SIG-M5 treated with dmso at 0.1 percent for 504 hours (cell line): Measurements from ENCODE around the gene APLP1.
"Not testable (repeated sequence)": the region's sequence is repeated elsewhere in the genome, so short reads cannot be mapped to it uniquely, and the experiment has no call there.

Experiments used
- DNase-seq: peaks from one replicate; lab custom pipeline; 2025; ENCODE audit not compliant: unreplicated experiment; lab: John Stamatoyannopoulos, UW

APLP1 gene

GRCh38 chr19:35868172-35868822 lies at the start of gene APLP1:
APLP1 (plus strand) TSS chr19:35868574; CDS start chr19:35868637, 63 bp downstream.
- DNase-seq, result peak; percentile 45

GRCh38 chr19:35822579-35822978 lies 45.8 kb upstream of the APLP1 start:
- DNase-seq, result peak; percentile 76

DNA sequence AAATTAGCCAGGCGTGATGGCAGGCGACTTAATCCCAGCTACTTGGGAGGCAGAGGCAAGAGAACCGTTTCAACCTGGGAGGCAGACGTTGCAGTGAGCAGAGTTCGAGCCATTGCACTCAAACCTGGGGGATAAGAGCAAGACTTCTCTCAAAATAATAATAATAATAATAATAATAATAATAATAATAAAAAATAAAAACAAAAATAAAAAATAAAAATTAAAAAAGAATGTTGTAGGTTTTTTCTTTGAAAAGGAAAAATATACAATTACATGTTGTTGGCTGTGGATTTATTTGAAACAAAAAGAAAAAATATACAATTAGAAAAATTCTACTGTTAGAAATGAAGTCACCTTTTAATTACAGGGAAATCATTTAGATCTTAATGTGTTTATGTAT lies 44.2 kb upstream of the APLP1 start:
- DNase-seq, result no peak

- peak; percentile 27 for DNase-seq
These were observed 39.6 kb upstream of the APLP1 start for GRCh38 chr19:35828692-35829301.

DNA sequence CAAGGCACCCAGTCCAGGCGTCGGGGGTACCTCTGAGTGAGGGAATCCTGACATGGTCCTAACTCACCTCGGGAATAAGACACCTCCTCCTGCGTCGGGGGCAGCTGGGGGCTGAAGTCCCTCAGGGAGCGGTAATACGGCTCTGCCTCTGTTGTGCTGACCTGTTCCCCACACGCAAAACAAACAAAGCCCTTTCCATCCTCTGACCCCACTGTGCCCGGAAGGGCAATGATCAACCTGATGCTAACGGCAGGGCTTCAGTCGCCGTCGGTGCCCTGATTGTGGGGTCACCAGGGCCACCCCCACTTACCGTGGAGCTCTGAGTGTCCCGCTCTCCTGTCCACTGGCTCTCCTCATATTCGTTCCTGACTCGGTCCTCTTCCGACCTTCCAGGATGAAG lies 37.4 kb upstream of the APLP1 start:
- DNase-seq, result no peak

- DNase-seq, result no peak
These were observed 36.3 kb upstream of the APLP1 start for GRCh38 chr19:35832054-35832453.

GRCh38 chr19:35833972-35834371 lies 34.4 kb upstream of the APLP1 start:
- no peak for DNase-seq

DNA sequence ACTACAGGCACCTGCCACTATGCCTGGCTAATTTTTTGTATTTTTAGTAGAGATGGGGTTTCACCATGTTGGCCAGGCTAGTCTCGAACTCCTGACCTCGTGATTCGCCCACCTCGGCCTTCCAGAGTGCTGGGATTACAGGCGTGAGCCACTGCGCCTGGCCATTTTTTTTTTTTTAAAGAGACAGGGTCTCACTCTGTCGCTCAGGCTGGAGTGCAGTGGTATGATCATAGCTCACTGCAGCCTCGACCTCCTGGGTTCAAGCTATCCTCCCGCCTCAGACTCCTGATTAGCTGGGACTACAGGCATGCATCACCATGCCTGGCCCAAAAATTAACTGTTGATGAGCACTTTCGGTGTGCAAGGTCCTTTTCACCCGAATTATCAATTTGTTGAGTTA lies 32.3 kb upstream of the APLP1 start:
- not testable (repeated sequence) for DNase-seq

DNA sequence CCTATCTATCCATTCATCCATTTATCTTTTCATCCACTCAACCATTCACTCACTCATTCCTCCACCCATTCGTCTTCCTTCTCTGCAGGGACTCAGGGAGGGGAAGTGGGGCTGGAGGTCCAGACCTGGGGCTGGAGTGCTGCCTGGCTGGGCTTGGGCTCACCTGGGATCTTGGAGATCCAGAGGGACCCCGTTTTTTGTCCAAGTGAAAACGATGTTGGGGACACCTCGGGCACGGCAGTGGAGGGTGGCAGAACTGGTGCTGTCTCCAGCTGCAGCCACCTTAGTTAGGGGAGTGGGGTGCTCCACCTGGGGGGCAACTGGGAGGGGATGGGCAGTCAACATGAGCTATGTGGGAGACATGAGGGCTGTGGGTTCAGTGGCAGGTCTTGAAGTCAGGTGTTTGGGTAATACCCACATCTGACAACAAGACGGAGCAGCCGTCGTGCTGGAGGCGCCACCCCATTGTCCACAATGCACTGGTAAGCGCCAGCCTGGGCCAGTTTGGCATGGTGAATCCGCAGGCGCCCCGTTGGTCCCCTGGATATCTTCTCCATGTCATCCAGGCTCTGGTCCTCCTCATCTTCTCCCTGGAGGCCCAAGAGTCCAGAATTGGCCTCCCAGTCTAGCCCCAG lies 26.3 kb upstream of the APLP1 start:
- DNase-seq, result no peak

DNA sequence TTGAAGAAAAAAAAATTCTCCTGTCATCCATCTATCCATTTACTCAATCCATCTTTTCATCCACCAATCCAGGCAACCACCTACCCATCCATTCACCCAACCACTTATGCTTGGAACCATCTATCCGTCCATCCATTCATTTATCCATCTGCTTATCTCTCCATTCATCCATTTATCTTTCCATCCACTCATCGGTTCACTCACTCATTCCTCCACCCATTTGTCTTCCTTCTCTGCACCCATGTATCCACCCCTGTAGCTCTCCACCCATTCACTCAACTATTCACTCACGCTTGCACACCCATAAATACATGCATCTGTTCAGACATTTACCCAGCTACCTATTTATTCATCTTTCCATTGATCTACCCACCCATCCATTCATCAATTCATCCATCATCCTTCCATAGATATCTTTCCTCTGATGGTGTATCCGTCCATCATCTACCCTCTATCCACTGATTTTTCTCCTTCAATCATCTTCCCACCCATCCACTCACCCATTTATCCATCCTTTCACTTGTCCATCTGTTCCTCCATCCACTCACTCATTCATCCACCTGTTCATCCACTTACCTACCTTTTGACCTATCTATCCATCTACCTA lies 25.6 kb upstream of the APLP1 start:
- DNase-seq, result no peak

DNA sequence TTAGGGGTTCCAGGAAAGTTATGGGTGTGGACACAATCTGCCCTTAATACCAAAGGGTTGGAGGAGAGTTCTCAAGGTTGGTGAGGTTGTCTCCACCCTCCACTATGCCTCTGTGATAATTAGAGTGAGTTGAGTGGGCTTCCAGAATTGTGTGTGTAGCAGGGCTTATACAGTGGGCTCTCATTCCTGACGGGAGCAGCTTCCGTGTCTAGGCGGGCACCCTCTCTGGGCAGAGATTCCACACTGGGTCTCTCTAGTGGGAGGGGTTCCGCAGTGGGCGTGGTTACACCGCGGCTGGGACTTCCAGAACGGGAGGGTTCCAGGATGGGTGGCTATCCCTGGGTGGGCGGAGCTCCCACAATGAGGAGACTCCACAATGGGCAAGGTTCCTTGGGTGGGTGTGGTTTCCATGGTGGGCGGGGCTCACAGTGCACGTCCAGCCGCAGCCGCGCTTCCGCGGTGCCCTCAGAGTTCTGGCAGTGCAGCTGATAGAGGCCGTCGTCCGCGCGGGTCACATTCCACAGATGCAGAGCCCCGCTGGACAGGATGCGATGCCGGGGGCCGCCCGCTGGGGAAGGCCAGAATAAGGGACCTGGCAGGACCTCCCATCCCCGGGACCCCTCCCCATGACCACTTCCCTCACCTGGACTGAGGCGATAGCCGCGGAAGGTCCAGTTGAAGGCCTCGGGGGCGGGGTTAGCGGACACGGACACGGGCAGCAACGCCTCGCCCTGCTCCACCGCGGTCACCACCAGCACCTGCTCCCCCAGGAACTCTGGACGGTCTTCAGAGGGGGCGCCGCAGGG lies 24.5 kb upstream of the APLP1 start:
- DNase-seq, result no peak

DNA sequence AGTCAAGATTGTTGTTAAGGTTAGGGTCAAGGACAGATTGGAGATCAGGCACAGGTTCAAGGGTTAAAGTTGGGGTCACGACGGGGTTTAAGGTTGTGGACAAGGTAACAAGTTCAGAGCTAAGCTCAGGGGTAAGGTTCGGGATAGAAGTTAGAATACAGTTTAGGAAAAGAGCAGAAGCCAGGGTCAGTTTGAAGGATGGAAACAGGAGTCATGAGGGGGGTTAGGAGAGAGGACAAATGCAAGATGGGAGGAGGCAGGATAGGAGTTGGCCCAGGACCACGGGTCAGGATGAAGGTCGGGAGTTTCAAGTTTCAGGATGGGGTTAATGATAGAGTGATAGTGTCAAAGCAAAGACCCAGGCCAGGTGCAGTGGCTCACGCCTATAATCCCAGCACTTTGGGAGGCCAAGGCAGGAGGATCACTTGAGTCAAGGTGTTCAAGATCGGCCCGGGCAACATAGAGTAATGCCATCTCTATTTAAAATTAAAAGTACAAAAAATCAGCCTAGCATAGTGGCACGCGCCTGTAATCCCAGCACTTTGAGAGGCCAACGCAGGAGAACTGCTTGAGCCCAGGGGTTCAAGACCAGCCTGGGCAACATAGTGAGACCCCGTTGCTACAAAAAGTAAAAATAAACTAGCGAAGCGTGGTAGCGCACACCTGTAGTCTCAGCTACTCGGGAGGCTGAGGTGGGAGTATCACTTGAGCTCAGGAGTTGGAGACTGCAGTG lies 23.7 kb upstream of the APLP1 start:
- DNase-seq, result no peak

- no peak for DNase-seq
These were observed 22.9 kb upstream of the APLP1 start for GRCh38 chr19:35845215-35846037.

- no peak for DNase-seq
These were observed 22.2 kb upstream of the APLP1 start for GRCh38 chr19:35846038-35846668.

DNA sequence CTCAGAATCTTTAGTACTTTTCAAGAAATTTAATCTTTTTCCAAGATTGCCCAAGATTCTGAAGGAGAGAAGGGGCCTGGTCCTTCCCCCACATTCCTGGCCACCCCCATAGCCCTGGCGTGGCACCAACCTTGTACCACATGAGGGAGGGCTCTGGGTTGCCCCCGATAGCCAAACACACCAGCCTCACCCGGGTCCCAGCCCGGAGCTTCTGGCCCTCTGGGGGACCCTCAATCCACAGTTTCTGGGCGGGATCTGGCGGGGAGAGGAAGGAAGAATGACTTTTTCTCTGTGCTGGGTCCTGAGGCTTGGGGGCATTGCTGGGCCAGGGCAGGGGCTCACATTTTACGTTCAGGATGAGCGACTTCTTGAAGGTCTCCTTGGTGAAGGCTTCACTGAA lies 20.5 kb upstream of the APLP1 start:
- DNase-seq, result no peak

- DNase-seq, result no peak
These were observed 19.9 kb upstream of the APLP1 start for GRCh38 chr19:35848486-35848885.

- no peak for DNase-seq
These were observed 19.4 kb upstream of the APLP1 start for GRCh38 chr19:35848919-35849505.

- no peak for DNase-seq
These were observed 17.0 kb upstream of the APLP1 start for GRCh38 chr19:35851213-35852028.
